Fibroblast of the aortic adventitia (primary cell): ENCODE measurements around the gene PDE3B. TPM values are rescaled to one million over a fixed set of nuclear protein-coding genes. Genes with fewer than 3 reads are reported as not detected.

Experiments used
- DNase-seq: peaks from one replicate; pipeline ENCODE4 v3.0.0-alpha.2; 2010; ENCODE audit warnings: low read depth
- H3K4me3 ChIP-seq: 2 replicates; pipeline ENCODE4 v1.5.1; 2011; ENCODE audit warnings: low read depth, mild to moderate bottlenecking, control low read depth, low read length, moderate library complexity
- CTCF ChIP-seq: IDR thresholded peaks from 2 replicates; pipeline ENCODE4 v1.5.1; 2011; ENCODE audit warnings: mild to moderate bottlenecking, low read length, control low read depth, inconsistent platforms; ENCODE audit not compliant: insufficient read depth
- total RNA-seq: library from RNA; depleted of rRNA; stranded (reverse); fragments of >200 nt; gene quantifications from 2 replicates; pipeline ENCODE4 v1.2.3, GENCODE V29; 2012; ENCODE audit warnings: low replicate concordance

PDE3B gene
- total RNA-seq, 1 donor, result 2.8 TPM

GRCh38 chr11:14835496-14836492 is 192.2 kb downstream of the PDE3B start:
- no peak overlapping the region for H3K4me3 ChIP-seq
- no peak for DNase-seq
- no peak for TF ChIP-seq CTCF

GRCh38 chr11:14842002-14842401 is 198.4 kb downstream of the PDE3B start:
- no peak overlapping the region for H3K4me3 ChIP-seq
- TF ChIP-seq CTCF, result no peak
- no peak for DNase-seq

- TF ChIP-seq CTCF, result no peak
- H3K4me3 ChIP-seq, result no peak overlapping the region
- peak; percentile 31 for DNase-seq
Measured at GRCh38 chr11:14852571-14853177, 209.1 kb downstream of the PDE3B start.

GRCh38 chr11:14854057-14854456 is 210.5 kb downstream of the PDE3B start:
- TF ChIP-seq CTCF, result no peak
- H3K4me3 ChIP-seq, result no peak overlapping the region
- DNase-seq, result no peak

GRCh38 chr11:14855890-14856289 is 212.3 kb downstream of the PDE3B start:
- H3K4me3 ChIP-seq, result no peak overlapping the region
- no peak for TF ChIP-seq CTCF
- no peak for DNase-seq

- DNase-seq, result no peak
- TF ChIP-seq CTCF, result no peak
- H3K4me3 ChIP-seq, result no peak overlapping the region
Measured at GRCh38 chr11:14857621-14858020, 214.0 kb downstream of the PDE3B start.
